ENCODE measurements around the gene ERN1.
"Not testable (repeated sequence)": the region's sequence is repeated elsewhere in the genome, so short reads cannot be mapped to it uniquely, and the experiment has no call there.

GRCh38 chr17:64120972-64121786 lies 8.8 kb downstream of the ERN1 start:
- not testable (repeated sequence) for TF ChIP-seq MYC (IDR thresholded peaks at IDR 0.05; ENCODE audit: low read depth, low read length); CTCF (IDR thresholded peaks at IDR 0.05; ENCODE audit: low read depth, low read length); POLR2A (IDR thresholded peaks at IDR 0.05; ENCODE audit: extremely low read depth, insufficient read length); MAX (IDR thresholded peaks at IDR 0.05; ENCODE audit: low read depth, low read length)

Measured in NB4 (cell line).